ENCODE results near the gene CCDC149. TPM values are rescaled to one million over a fixed set of nuclear protein-coding genes. Genes with fewer than 3 reads are reported as not detected.

The CCDC149 gene
- total RNA-seq, 1 experiment from 2014 or later: 7.9 TPM

DNA sequence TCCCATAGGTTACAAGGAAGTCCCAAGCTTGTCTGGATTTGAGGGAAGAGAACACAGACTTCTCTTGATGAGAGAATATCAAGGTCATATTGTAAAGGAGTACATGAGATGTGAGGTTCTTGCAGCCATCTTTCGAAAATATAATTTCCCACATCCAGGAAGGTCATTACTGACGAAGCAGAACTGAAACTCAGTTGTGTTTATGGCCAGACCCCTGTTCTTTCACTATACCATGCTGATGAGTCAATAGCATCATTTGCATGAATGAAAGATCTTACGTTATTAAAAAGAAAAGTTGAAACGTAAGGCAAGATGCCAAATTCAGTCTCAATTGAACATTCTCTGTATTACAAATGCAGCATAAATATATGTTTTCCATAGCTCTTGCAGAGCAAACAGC, 14.2 kb upstream of the CCDC149 start:
- Histone ChIP-seq H3K9ac (ENCODE audit: low read length) (no peak overlapping the region), H3K9me2 (replicated peaks; ENCODE audit: low read length) (no peaks in the 10 kb centered on the region), H3K4me1 (ENCODE audit: insufficient read depth, low read length) (no peaks in the 10 kb centered on the region), H3K4me2 (ENCODE audit: low read length) (no peak overlapping the region), H3K36me3 (ENCODE audit: low read depth, low read length) (no peaks in the 10 kb centered on the region), H4K20me1 (ENCODE audit: low read length) (no peaks in the 10 kb centered on the region), H3K27me3 (ENCODE audit: low read length) (no peaks in the 10 kb centered on the region), H3F3A (ENCODE audit: low read length, unreplicated experiment) (no peaks in the 10 kb centered on the region), H3K79me2 (ENCODE audit: low read length) (no peaks in the 10 kb centered on the region), H3K9me3 (ENCODE audit: low read length) (no peaks in the 10 kb centered on the region), H2AFZ (ENCODE audit: low read length) (no peak overlapping the region), H3K4me3 (ENCODE audit: low read length) (no peak overlapping the region), H3K27ac (ENCODE audit: low read length) (no peak overlapping the region)
- ATAC-seq (no peak), DNase-seq (no peak)
- no TSS peak for BruUV-seq (replicated peaks)
- ChIA-PET CTCF (no interaction called here), POLR2A (ENCODE audit: unreplicated experiment) (no interaction called here)
- no peak for TF ChIP-seq EZH2phosphoT487 (IDR thresholded peaks at IDR 0.05; ENCODE audit: borderline replicate concordance, low read length)
- TF ChIP-seq, protein P1, sequence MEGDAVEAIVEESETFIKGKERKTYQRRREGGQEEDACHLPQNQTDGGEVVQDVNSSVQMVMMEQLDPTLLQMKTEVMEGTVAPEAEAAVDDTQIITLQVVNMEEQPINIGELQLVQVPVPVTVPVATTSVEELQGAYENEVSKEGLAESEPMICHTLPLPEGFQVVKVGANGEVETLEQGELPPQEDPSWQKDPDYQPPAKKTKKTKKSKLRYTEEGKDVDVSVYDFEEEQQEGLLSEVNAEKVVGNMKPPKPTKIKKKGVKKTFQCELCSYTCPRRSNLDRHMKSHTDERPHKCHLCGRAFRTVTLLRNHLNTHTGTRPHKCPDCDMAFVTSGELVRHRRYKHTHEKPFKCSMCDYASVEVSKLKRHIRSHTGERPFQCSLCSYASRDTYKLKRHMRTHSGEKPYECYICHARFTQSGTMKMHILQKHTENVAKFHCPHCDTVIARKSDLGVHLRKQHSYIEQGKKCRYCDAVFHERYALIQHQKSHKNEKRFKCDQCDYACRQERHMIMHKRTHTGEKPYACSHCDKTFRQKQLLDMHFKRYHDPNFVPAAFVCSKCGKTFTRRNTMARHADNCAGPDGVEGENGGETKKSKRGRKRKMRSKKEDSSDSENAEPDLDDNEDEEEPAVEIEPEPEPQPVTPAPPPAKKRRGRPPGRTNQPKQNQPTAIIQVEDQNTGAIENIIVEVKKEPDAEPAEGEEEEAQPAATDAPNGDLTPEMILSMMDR (conservative IDR thresholded peaks at IDR 0.05; ENCODE audit: low read depth, low read length): no peak
- TF ChIP-seq EZH2 (IDR thresholded peaks at IDR 0.05; ENCODE audit: low read length, unreplicated experiment): no peak
- intact Hi-C loops (cut with micrococcal nuclease): no loop called here

DNA sequence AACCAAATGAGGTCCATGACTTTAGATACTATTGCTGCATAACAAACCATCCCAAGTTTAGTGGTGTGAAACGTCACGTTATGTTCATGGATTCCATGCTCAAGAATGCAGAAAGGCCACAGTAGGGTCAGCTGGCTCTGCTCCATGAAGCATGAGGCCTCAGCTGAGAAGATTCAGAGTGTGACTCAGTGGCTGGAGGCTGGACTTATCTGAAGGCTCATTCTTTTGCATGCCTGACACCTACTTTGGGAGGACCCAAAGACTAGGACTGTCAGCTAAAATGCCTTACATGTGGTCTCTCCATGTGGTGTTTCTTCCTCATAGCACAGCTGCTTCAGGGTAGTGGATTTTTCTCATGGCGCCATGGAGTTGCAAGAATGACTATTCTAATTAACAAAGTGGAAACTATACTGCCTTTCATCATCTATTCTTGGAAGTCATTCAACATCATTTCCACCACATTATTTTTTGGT, 11.5 kb upstream of the CCDC149 start:
- Histone ChIP-seq H3K9ac (ENCODE audit: low read length) (no peak overlapping the region), H3K79me2 (ENCODE audit: low read length) (no peaks in the 10 kb centered on the region), H3K36me3 (ENCODE audit: low read depth, low read length) (no peaks in the 10 kb centered on the region), H3K9me2 (replicated peaks; ENCODE audit: low read length) (no peaks in the 10 kb centered on the region), H3K27ac (ENCODE audit: low read length) (no peak overlapping the region), H4K20me1 (ENCODE audit: low read length) (no peaks in the 10 kb centered on the region), H3F3A (ENCODE audit: low read length, unreplicated experiment) (no peaks in the 10 kb centered on the region), H3K27me3 (ENCODE audit: low read length) (no peaks in the 10 kb centered on the region), H3K4me1 (ENCODE audit: insufficient read depth, low read length) (no peaks in the 10 kb centered on the region), H3K4me3 (ENCODE audit: low read length) (no peak overlapping the region), H2AFZ (ENCODE audit: low read length) (no peak overlapping the region), H3K9me3 (ENCODE audit: low read length) (no peaks in the 10 kb centered on the region), H3K4me2 (ENCODE audit: low read length) (no peak overlapping the region)
- no peak for DNase-seq
- no peak for ATAC-seq
- TF ChIP-seq EZH2 (IDR thresholded peaks at IDR 0.05; ENCODE audit: low read length, unreplicated experiment) (no peak), EZH2phosphoT487 (IDR thresholded peaks at IDR 0.05; ENCODE audit: borderline replicate concordance, low read length) (no peak)
- TF ChIP-seq, protein P1 (conservative IDR thresholded peaks at IDR 0.05; ENCODE audit: low read depth, low read length): no peak
- CTCF ChIA-PET: no interaction called here
- BruUV-seq (replicated peaks): no TSS peak
- intact Hi-C loops (cut with micrococcal nuclease): no loop called here
- POLR2A ChIA-PET (ENCODE audit: unreplicated experiment): no interaction called here

- Histone ChIP-seq H3K27me3 (ENCODE audit: low read length) (no peaks in the 10 kb centered on the region), H3K4me2 (ENCODE audit: low read length) (no peak overlapping the region), H3K79me2 (ENCODE audit: low read length) (no peaks in the 10 kb centered on the region), H3K9ac (ENCODE audit: low read length) (no peak overlapping the region), H2AFZ (ENCODE audit: low read length) (no peak overlapping the region), H4K20me1 (ENCODE audit: low read length) (no peaks in the 10 kb centered on the region), H3K27ac (ENCODE audit: low read length) (no peak overlapping the region), H3K4me3 (ENCODE audit: low read length) (no peak overlapping the region), H3K36me3 (ENCODE audit: low read depth, low read length) (no peaks in the 10 kb centered on the region), H3F3A (ENCODE audit: low read length, unreplicated experiment) (no peaks in the 10 kb centered on the region), H3K4me1 (ENCODE audit: insufficient read depth, low read length) (no peaks in the 10 kb centered on the region), H3K9me3 (ENCODE audit: low read length) (no peaks in the 10 kb centered on the region), H3K9me2 (replicated peaks; ENCODE audit: low read length) (no peaks in the 10 kb centered on the region)
- ChIA-PET CTCF (no interaction called here), POLR2A (ENCODE audit: unreplicated experiment) (no interaction called here)
- TF ChIP-seq EZH2phosphoT487 (IDR thresholded peaks at IDR 0.05; ENCODE audit: borderline replicate concordance, low read length) (no peak), EZH2 (IDR thresholded peaks at IDR 0.05; ENCODE audit: low read length, unreplicated experiment) (no peak)
- TF ChIP-seq, protein P1 (conservative IDR thresholded peaks at IDR 0.05; ENCODE audit: low read depth, low read length): no peak
- no peak for ATAC-seq
- intact Hi-C loops (cut with micrococcal nuclease): no loop called here
- BruUV-seq (replicated peaks): no TSS peak
- DNase-seq: no peak
These were observed 10.7 kb upstream of the CCDC149 start for GRCh38 chr4:24923550-24923949.
